Measurements from ENCODE around the gene SIT1. TPM values are rescaled to one million over a fixed set of nuclear protein-coding genes. Genes with fewer than 3 reads are reported as not detected.

SIT1 gene
- polyA plus RNA-seq, 1 donor (not counting 4 experiments of a cell fraction or from before 2014, with no cell fraction given) = not detected

GRCh38 chr9:35603506-35603985 is 47.2 kb downstream of the SIT1 start:
- Histone ChIP-seq H2AFZ (ENCODE audit: control insufficient read depth, low read length) (peak overlapping the region; percentile 89), H3K4me3 (ENCODE audit: control insufficient read depth in 2 of 3, extremely low read depth in 1 of 3, insufficient read depth in 2 of 3, low read depth in 1 of 3, low read length in 3 of 3) (peak overlapping the region; percentile 30 to 61 (median 59)), H3K27me3 (ENCODE audit: control insufficient read depth, extremely low read depth, insufficient read depth, low read length) (no peaks in the 10 kb centered on the region), H3K9ac (ENCODE audit: control insufficient read depth, extremely low read depth, insufficient read depth, low read length) (peak overlapping the region; percentile 63), H3K4me1 (ENCODE audit: control insufficient read depth, extremely low read depth, insufficient read depth, low read length) (peaks cover 19% of the 10 kb centered on the region), H3K27ac (ENCODE audit: control insufficient read depth, insufficient read depth, low read length) (peak overlapping the region; percentile 45), H4K20me1 (ENCODE audit: control insufficient read depth, extremely low read depth, insufficient read depth, low read length) (no peaks in the 10 kb centered on the region), H3K79me2 (ENCODE audit: control insufficient read depth, insufficient read depth, low read length) (peaks cover 9% of the 10 kb centered on the region), H3K4me2 (ENCODE audit: control insufficient read depth, extremely low read depth, insufficient read depth, low read depth, low read length) (peak overlapping the region; percentile 67), H3K36me3 (ENCODE audit: control insufficient read depth in 2 of 2, extremely low read depth in 1 of 2, insufficient read depth in 2 of 2, low read length in 2 of 2) (peaks cover 0 to 10% of the 10 kb centered on the region in 2 experiments), H3K9me3 (ENCODE audit: control insufficient read depth, low read depth, low read length) (no peaks in the 10 kb centered on the region), H3K9me1 (ENCODE audit: control insufficient read depth, extremely low read depth, insufficient read depth, low read length) (no peaks in the 10 kb centered on the region)
- dilution Hi-C loops (cut with MboI; ENCODE audit: extremely low pct_ligation_motif_present, low sequenced_read_pairs) = no loop called here
- TF ChIP-seq CTCF (optimal IDR thresholded peaks at IDR 0.05 in 1 of 3, IDR thresholded peaks at IDR 0.05 in 1 of 3, conservative IDR thresholded peaks at IDR 0.05 in 1 of 3; ENCODE audit: extremely low read depth in 1 of 3, insufficient read depth in 2 of 3, low read length in 3 of 3) (peak in 1 of 3 experiments; percentile 20), EZH2 (IDR thresholded peaks at IDR 0.05; ENCODE audit: low read length) (no peak)
- FAIRE-seq = no peak
- DNase-seq (ENCODE audit: low read depth, low spot score) = no peak

GRCh38 chr9:35599763-35600604 is 50.7 kb downstream of the SIT1 start:
- H3K9ac ChIP-seq (ENCODE audit: control insufficient read depth, extremely low read depth, insufficient read depth, low read length) = no peak overlapping the region
- dilution Hi-C loops (cut with MboI; ENCODE audit: extremely low pct_ligation_motif_present, low sequenced_read_pairs) = no loop called here

More at GRCh38 chr9:35599763-35600604, 50.7 kb downstream of the SIT1 start:
- FAIRE-seq (no peak), DNase-seq (ENCODE audit: low read depth, low spot score) (no peak)
- H3K4me2 ChIP-seq (ENCODE audit: control insufficient read depth, extremely low read depth, insufficient read depth, low read depth, low read length) = no peak overlapping the region
- H3K36me3 ChIP-seq (ENCODE audit: control insufficient read depth in 2 of 2, extremely low read depth in 1 of 2, insufficient read depth in 2 of 2, low read length in 2 of 2) = no peaks in the 10 kb centered on the region
- peaks cover 13% of the 10 kb centered on the region for H3K4me1 ChIP-seq (ENCODE audit: control insufficient read depth, extremely low read depth, insufficient read depth, low read length)
- H3K79me2 ChIP-seq (ENCODE audit: control insufficient read depth, insufficient read depth, low read length) = no peaks in the 10 kb centered on the region
- H3K27me3 ChIP-seq (ENCODE audit: control insufficient read depth, extremely low read depth, insufficient read depth, low read length) = no peaks in the 10 kb centered on the region
- no peaks in the 10 kb centered on the region for H3K9me3 ChIP-seq (ENCODE audit: control insufficient read depth, low read depth, low read length)
- peak overlapping the region; percentile 19 for H2AFZ ChIP-seq (ENCODE audit: control insufficient read depth, low read length)
- no peaks in the 10 kb centered on the region for H3K9me1 ChIP-seq (ENCODE audit: control insufficient read depth, extremely low read depth, insufficient read depth, low read length)
- no peak overlapping the region for H3K27ac ChIP-seq (ENCODE audit: control insufficient read depth, insufficient read depth, low read length)
- TF ChIP-seq EZH2 (IDR thresholded peaks at IDR 0.05; ENCODE audit: low read length) = no peak
- TF ChIP-seq CTCF (optimal IDR thresholded peaks at IDR 0.05 in 1 of 3, IDR thresholded peaks at IDR 0.05 in 1 of 3, conservative IDR thresholded peaks at IDR 0.05 in 1 of 3; ENCODE audit: extremely low read depth in 1 of 3, insufficient read depth in 2 of 3, low read length in 3 of 3) = peak; percentile 21 to 55 (median 36)
- no peak overlapping the region for H3K4me3 ChIP-seq (ENCODE audit: control insufficient read depth in 2 of 3, extremely low read depth in 1 of 3, insufficient read depth in 2 of 3, low read depth in 1 of 3, low read length in 3 of 3)
- no peaks in the 10 kb centered on the region for H4K20me1 ChIP-seq (ENCODE audit: control insufficient read depth, extremely low read depth, insufficient read depth, low read length)

Small RNA genes lying within 50 kb of the gene (small RNA-seq; reads per million reads assigned to genes)
- gene MIR4667 (ENCODE audit: insufficient read length in 3 of 3, low read depth in 3 of 3, low replicate concordance in 1 of 3) (0 reads per million in 3 experiments), gene RMRP (ENCODE audit: insufficient read length in 3 of 3, low read depth in 3 of 3, low replicate concordance in 1 of 3) (0 reads per million in 3 experiments), gene RN7SL22P (ENCODE audit: insufficient read length in 3 of 3, low read depth in 3 of 3, low replicate concordance in 1 of 3) (0 reads per million in 3 experiments)

Other genes with a start within 250 kb of the SIT1 start
- gene RUSC2, start 160.8 kb downstream of the SIT1 start, polyA plus RNA-seq = 4.2 to 7.9 TPM (median 6.3 TPM) in 3 replicates
- gene TESK1, start 45.7 kb downstream of the SIT1 start, polyA plus RNA-seq = 11.2 to 13.5 TPM (median 11.8 TPM) in 3 replicates
- gene CD72, start 32.5 kb downstream of the SIT1 start, polyA plus RNA-seq = 0.66 to 2.4 TPM (median 0.82 TPM) in 3 replicates
- 21.6 to 91.8 TPM (median 40.5 TPM) in 3 replicates for gene RMRP, start 7.1 kb upstream of the SIT1 start, polyA plus RNA-seq
- gene CCDC107, start 7.4 kb upstream of the SIT1 start, polyA plus RNA-seq = 10.5 to 14.3 TPM (median 14.1 TPM) in 3 replicates
- 0.88 to 3.3 TPM (median 2.4 TPM) in 3 replicates for gene ARHGEF39, start 14.3 kb upstream of the SIT1 start, polyA plus RNA-seq
- gene CA9, start 23.0 kb upstream of the SIT1 start, polyA plus RNA-seq = 0.89 to 9.5 TPM (median 7.2 TPM) in 3 replicates
- 30.1 to 67.0 TPM (median 53.1 TPM) in 3 replicates for gene TPM2, start 39.0 kb upstream of the SIT1 start, polyA plus RNA-seq
- gene TLN1, start 81.3 kb upstream of the SIT1 start, polyA plus RNA-seq = 53.0 to 98.3 TPM (median 54.6 TPM) in 3 replicates
- gene CREB3, start 81.7 kb upstream of the SIT1 start, polyA plus RNA-seq = 24.6 to 33.2 TPM (median 27.0 TPM) in 3 replicates
- 28.7 to 42.2 TPM (median 31.7 TPM) in 3 replicates for gene GBA2, start 98.3 kb upstream of the SIT1 start, polyA plus RNA-seq
- gene RGP1, start 98.4 kb upstream of the SIT1 start, polyA plus RNA-seq = 17.6 to 19.8 TPM (median 18.3 TPM) in 3 replicates
- not detected in 3 replicates for gene MSMP, start 103.3 kb upstream of the SIT1 start, polyA plus RNA-seq
- gene NPR2, start 140.7 kb upstream of the SIT1 start, polyA plus RNA-seq = 3.5 to 5.0 TPM (median 3.9 TPM) in 3 replicates
- gene SPAG8, start 161.3 kb upstream of the SIT1 start, polyA plus RNA-seq = 0.06 to 0.13 TPM (median 0.08 TPM) in 3 replicates
- gene HINT2, start 164.1 kb upstream of the SIT1 start, polyA plus RNA-seq = 11.6 to 16.6 TPM (median 16.6 TPM) in 3 replicates
- gene FAM221B, start 177.8 kb upstream of the SIT1 start, polyA plus RNA-seq = not detected in 3 replicates
- 1.3 to 2.0 TPM (median 2.0 TPM) in 3 replicates for gene TMEM8B, start 178.3 kb upstream of the SIT1 start, polyA plus RNA-seq
- gene OR13J1, start 219.5 kb upstream of the SIT1 start, polyA plus RNA-seq = not detected in 3 replicates